NCI-H82 (cell line): ENCODE measurements around the gene LACRT.

Source experiments
- DNase-seq: peaks from one replicate; lab custom pipeline; 2025; lab: John Stamatoyannopoulos, UW

The LACRT gene

GRCh38 chr12:54601841-54602240, 32.9 kb downstream of the LACRT start:
- DNase-seq: peak; percentile 32

GRCh38 chr12:54598970-54599369, 35.7 kb downstream of the LACRT start:
- no peak for DNase-seq

GRCh38 chr12:54596526-54596946, 38.2 kb downstream of the LACRT start:
- DNase-seq: peak; percentile 80

- no peak for DNase-seq
Measured at GRCh38 chr12:54595471-54595870, 39.2 kb downstream of the LACRT start.

GRCh38 chr12:54593725-54594124, 41.0 kb downstream of the LACRT start:
- no peak for DNase-seq

- DNase-seq: no peak
Measured at GRCh38 chr12:54593135-54593534, 41.6 kb downstream of the LACRT start.

- no peak for DNase-seq
Measured at GRCh38 chr12:54592316-54592715, 42.4 kb downstream of the LACRT start.

- DNase-seq: no peak
Measured at GRCh38 chr12:54590978-54591591, 43.6 kb downstream of the LACRT start.

- DNase-seq: no peak
Measured at GRCh38 chr12:54589964-54590363, 44.7 kb downstream of the LACRT start.

GRCh38 chr12:54588890-54589267, 45.8 kb downstream of the LACRT start:
- no peak for DNase-seq

GRCh38 chr12:54588110-54588889, 46.4 kb downstream of the LACRT start, which contains the start of gene PPP1R1A:
Gene PPP1R1A, minus strand, starts transcription at chr12:54588659. Its CDS starts 171 bp downstream, at chr12:54588488.
- DNase-seq: no peak

- no peak for DNase-seq
Measured at GRCh38 chr12:54587315-54587873, 47.3 kb downstream of the LACRT start.

- DNase-seq: no peak
Measured at GRCh38 chr12:54586620-54587019, 48.1 kb downstream of the LACRT start.

GRCh38 chr12:54585243-54585642, 49.5 kb downstream of the LACRT start:
- no peak for DNase-seq

GRCh38 chr12:54584128-54584527, 50.6 kb downstream of the LACRT start:
- DNase-seq: no peak

GRCh38 chr12:54583726-54584125, 51.0 kb downstream of the LACRT start:
- DNase-seq: no peak

GRCh38 chr12:54581412-54581811, 53.3 kb downstream of the LACRT start:
- no peak for DNase-seq
